Stimulated activated naive CD8-positive, alpha-beta T cell treated with anti-CD3 and anti-CD28 coated beads, Interleukin-15, amount 100 ng/mL, for 72 hours (primary cell): ENCODE measurements around the gene FOXP4.

Experiments used
- ATAC-seq: fragments of 150-1000 bp; cut with Tn5 transposase; 2 replicates; pipeline ENCODE4 v1.10.0; 2021; ENCODE audit warnings: mild to moderate bottlenecking, moderate library complexity
- DNase-seq, 2 donors: peaks; one replicate each; pipeline ENCODE4 v3.0.0; 2021 to 2022
- H3K27ac Mint-ChIP-seq, 2 donors: one replicate each; pipeline ENCODE4 v1.8.0; 2022; ENCODE audit warnings: mild to moderate bottlenecking in 2 of 2, mixed read lengths in 2 of 2, moderate library complexity in 2 of 2
- H3K27me3 Mint-ChIP-seq: one replicate; pipeline ENCODE4 v1.8.0; 2022; ENCODE audit warnings: mixed read lengths
- H3K4me1 Mint-ChIP-seq: one replicate; pipeline ENCODE4 v1.8.0; 2022; ENCODE audit warnings: mild to moderate bottlenecking, mixed read lengths
- H3K4me3 Mint-ChIP-seq, 2 donors: one replicate each; pipeline ENCODE4 v1.8.0; 2022; ENCODE audit warnings: mild to moderate bottlenecking in 2 of 2, mixed read lengths in 2 of 2, moderate library complexity in 1 of 2
- H3K9me3 Mint-ChIP-seq, 2 donors: one replicate each; pipeline ENCODE4 v1.8.0; 2022; ENCODE audit warnings: mixed read lengths in 2 of 2

The FOXP4 gene

DNA sequence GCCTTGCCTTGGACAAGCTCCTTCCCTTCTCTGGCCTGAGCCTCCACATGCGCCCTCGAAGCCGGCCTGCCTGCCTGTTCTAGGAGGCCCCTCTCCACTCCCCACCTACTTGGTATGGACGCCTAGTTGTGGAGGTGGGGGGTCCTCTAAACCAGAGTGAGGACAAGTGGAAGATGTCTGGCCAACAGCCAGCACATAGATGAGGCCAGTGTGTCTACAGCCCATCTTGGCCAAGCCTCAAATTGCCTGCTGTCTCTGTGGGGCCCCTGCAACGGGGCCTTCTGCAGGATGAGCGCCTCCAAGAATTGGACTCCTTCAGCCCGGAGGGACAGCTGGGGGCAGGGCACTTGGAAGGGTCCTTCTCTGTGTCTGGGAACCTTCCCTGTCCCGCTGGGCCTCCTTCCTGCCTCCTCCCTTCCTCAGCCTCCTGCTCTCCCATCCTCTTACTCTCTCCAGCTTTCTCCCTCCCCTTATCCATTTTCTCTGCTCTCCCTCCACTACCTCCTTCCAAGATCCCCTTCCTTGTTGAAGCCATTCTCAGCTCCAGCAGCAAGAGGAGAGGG, 93.7 kb downstream of the FOXP4 start:
- no peak overlapping the region for H3K4me3 Mint-ChIP-seq
- no peak for ATAC-seq
- no peak overlapping the region for H3K27ac Mint-ChIP-seq
- no peak for DNase-seq
- H3K9me3 Mint-ChIP-seq, result no peaks in the 10 kb centered on the region
- H3K27me3 Mint-ChIP-seq, result peaks cover 90% of the 10 kb centered on the region
- peaks cover 16% of the 10 kb centered on the region for H3K4me1 Mint-ChIP-seq

DNA sequence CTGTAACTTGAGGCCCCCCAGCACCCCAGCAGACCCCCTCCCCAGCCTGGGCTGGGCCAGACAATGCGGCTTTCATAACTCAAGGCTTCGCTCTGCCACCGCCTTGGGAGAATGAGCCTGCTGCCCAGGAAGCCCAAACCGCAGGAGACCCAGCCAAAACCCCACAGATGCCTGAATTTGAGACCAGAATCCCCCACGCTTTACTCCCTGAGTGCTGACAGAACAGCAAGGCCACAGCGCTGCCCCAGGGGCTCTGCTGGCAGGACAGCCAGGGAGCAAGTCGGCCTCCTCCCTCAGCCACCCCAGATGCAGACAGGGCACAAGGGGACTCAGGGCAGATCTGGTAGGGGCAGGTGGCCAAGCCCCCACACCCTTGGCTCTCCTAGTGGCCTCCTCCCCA, 94.2 kb downstream of the FOXP4 start:
- Mint-ChIP-seq H3K27me3 (peaks cover 90% of the 10 kb centered on the region), H3K4me3 (no peak overlapping the region), H3K4me1 (peaks cover 16% of the 10 kb centered on the region), H3K9me3 (no peaks in the 10 kb centered on the region), H3K27ac (no peak overlapping the region)
- DNase-seq (no peak), ATAC-seq (no peak)

DNA sequence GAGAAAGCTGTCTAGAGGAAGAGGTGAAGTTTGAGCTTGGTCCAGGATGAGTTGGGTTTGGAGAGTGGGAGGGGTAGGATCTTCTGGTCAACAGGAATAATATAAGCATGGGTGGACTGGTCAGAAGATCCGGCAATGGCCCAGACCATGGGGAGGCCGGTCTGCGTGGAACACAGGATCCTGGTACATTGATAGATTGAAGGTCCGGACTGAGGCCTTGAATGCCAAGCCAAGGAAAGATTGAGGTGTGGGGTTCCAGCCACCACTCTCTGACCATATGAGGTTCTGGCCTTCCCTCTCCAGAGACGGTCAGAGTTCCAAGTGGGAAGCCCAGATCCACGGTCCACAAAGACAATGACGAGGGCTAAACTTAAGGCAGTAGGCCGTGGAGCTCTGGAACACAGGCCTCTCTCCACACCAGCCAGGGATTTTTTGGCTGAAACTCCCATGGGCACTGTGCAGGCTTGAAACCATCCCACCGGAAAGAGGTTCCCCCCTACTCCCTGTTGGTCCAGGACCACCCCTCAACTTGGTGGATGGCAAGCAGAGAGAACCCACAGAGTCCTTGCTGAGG, 95.3 kb downstream of the FOXP4 start:
- Mint-ChIP-seq H3K27me3 (peaks cover 89% of the 10 kb centered on the region), H3K27ac (no peak overlapping the region), H3K4me3 (no peak overlapping the region), H3K9me3 (no peaks in the 10 kb centered on the region), H3K4me1 (peaks cover 16% of the 10 kb centered on the region)
- DNase-seq (no peak), ATAC-seq (no peak)

DNA sequence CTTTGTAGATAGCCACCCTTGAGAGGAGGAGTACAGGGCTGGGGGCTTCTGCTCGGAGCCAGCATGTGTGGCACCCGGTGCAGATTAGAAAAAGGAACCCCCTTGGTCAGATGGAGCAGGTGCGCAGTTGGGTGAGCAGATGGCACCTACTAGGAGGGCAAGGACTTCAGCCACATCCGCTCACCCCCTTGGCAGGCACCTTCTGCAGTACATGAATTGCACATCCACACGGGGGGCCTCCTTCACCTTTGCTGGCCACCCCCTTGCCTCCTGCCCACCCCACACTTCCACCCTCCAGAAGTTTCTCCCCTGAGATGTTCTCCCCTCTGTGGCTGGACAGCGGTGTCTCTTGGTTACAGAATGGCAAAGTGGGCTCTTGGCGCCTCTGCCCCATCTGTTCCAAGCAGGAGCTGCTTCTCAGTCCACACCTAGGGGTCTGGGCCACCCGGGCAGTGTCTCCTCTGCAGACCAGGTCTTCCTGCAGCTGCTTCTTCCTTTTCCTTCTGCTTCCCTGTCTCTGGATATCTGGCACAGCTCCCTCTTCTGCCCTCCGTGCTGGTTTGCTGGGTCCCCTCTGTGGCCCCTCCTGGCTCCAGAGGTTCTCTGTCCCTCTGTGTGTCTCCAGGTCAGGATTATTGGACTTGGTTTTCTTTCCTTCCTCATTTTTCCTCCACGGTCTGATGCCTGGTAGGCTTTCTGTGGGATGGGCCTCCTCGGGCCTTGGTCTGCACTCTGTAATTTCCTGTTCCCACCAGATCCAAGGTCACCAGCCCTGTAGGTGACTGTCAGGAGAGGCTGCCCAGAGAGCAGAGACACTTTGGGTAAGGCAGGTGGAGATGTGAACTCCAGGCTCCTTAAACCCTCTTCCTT, 96.1 kb downstream of the FOXP4 start:
- Mint-ChIP-seq H3K4me1 (peaks cover 16% of the 10 kb centered on the region), H3K9me3 (no peaks in the 10 kb centered on the region), H3K27ac (no peak overlapping the region), H3K4me3 (no peak overlapping the region), H3K27me3 (peaks cover 82% of the 10 kb centered on the region)
- DNase-seq (no peak), ATAC-seq (no peak)

DNA sequence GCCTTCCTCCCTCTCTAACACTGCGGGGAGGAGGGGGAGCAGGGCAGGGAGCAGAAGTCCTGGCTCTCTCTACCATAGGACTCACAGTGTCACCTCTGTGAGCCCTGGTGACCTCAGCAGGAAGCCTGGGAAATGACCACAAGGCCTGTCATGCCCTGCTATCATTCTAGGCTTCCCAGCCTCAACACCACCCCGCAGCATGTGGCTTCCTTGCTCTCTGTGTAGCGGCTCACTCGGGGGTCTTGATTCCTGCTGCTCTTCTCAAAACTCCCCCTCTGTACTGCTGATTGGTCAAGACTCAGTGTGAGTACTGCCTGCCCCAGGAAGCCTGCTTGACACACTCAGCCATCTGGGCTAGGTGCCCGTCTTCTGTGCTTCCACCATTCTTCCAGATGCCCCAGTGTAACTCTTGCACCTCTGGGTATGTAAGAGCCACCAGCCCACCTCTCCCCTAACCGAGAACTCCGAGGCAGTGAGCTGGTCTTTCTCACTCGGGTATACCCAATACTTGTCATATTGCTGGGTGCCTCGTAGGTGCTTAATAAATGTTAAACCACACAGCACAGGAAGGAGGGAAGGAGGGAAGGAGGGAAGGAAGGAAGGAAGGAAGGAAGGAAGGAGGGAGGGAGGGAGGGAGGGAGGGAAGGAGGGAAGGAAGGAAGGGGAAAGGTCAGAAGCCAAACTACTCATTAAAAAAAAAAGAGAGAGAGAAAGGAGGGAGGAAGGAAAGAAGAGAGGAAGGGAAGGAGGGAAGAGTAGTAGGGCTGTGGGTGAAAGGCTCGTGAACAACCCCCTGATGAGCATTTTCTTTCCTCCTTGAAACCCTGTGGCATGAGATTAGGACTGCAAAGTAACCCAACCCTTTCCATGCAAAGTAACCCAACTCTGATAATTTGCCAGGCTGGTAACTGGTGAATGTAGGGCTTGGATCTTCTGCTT, 97.0 kb downstream of the FOXP4 start:
- H3K4me3 Mint-ChIP-seq, result no peak overlapping the region
- peaks cover 8% of the 10 kb centered on the region for H3K4me1 Mint-ChIP-seq
- H3K9me3 Mint-ChIP-seq, result no peaks in the 10 kb centered on the region
- no peak for DNase-seq
- ATAC-seq, result no peak
- H3K27me3 Mint-ChIP-seq, result peaks cover 73% of the 10 kb centered on the region
- H3K27ac Mint-ChIP-seq, result no peak overlapping the region

DNA sequence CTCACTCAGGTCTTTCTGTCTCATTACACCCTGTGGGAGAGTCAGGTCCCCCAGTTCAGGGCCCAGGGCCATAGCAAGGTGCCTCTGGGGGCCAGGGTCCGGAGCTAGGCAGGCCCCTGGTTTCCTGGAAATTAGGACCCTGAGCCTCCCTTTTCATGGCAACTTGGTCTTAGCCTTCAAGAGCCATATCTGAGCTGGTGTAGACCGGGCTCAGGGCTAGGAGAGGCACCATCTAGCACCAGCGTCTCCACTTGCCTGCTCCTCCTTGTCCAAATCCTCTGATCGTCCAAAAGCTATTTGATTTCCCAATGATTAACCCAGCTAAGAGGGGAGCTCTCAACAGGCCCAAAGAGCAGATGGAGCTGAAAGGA, 97.7 kb downstream of the FOXP4 start:
- Mint-ChIP-seq H3K27ac (peak overlapping the region in 1 of 2 donors; percentile 67), H3K9me3 (no peaks in the 10 kb centered on the region), H3K4me3 (no peak overlapping the region), H3K27me3 (peaks cover 67% of the 10 kb centered on the region), H3K4me1 (peaks cover 6% of the 10 kb centered on the region)
- DNase-seq, result no peak
- no peak for ATAC-seq

DNA sequence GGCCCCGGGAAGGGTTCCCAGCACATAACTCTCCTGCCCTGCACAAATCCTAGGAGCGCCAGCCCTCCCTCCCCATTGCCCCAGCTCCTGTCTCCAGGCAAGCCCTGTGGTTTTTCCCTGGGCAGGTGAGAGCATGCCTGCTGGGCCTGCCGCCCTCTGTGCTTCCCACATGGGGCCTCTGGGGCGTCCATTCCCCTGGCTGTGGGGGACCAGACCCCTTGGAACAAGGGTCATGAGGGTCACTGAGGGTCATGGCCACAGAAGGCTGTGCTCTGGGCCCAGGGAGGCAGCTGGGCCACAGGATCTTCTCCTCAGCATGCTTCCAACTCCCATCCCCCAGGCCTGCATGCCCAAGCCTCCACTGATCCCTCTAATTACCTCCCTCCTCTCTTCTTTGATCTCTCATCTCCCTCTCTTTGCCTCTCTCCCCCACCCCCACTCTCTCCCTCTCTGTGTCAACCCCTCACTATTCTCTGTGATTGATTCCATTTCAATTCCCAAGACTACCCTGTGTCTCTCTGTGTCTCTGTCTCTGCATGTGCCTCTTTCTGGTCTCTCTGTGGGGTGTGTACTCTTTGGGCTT, 98.2 kb downstream of the FOXP4 start:
- ATAC-seq, result no peak
- H3K27me3 Mint-ChIP-seq, result peaks cover 62% of the 10 kb centered on the region
- DNase-seq, result no peak
- no peak overlapping the region for H3K4me3 Mint-ChIP-seq
- H3K27ac Mint-ChIP-seq, result peak overlapping the region in 1 of 2 donors; percentile 67
- no peaks in the 10 kb centered on the region for H3K9me3 Mint-ChIP-seq
- peaks cover under 1% of the 10 kb centered on the region for H3K4me1 Mint-ChIP-seq

DNA sequence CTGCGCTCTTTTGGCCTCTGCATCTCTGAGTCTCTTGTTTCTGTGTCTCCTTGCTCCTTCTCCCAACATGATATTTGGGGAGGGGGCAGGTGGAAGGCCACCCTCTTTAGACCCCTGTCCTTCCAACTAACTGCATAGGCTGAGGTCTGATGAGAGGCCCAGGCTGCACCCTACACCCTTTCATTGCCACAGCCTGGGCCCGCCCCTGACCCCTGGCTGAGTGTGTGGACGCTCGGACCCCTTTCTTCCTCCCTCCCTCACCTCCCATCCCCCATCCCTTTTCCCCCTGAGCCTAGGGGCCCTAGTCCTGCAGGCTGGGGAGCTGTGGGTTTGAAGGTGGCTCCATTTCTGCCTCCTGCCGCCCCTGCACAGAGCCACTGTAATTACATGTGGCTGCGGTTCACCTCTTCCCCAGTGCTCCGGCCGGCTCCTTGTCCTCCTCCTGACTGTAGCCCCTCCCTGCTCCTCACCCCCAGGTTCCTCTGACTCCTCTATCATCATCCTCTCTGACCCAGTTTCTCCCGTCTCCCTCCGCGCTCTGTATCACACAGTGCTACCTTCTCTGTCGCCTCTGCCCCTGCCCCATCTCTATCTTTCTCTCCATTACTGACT, 98.9 kb downstream of the FOXP4 start:
- H3K4me3 Mint-ChIP-seq, result no peak overlapping the region
- H3K9me3 Mint-ChIP-seq, result no peaks in the 10 kb centered on the region
- ATAC-seq, result no peak
- H3K27ac Mint-ChIP-seq, result no peak overlapping the region
- H3K4me1 Mint-ChIP-seq, result no peaks in the 10 kb centered on the region
- H3K27me3 Mint-ChIP-seq, result peaks cover 54% of the 10 kb centered on the region
- no peak for DNase-seq

DNA sequence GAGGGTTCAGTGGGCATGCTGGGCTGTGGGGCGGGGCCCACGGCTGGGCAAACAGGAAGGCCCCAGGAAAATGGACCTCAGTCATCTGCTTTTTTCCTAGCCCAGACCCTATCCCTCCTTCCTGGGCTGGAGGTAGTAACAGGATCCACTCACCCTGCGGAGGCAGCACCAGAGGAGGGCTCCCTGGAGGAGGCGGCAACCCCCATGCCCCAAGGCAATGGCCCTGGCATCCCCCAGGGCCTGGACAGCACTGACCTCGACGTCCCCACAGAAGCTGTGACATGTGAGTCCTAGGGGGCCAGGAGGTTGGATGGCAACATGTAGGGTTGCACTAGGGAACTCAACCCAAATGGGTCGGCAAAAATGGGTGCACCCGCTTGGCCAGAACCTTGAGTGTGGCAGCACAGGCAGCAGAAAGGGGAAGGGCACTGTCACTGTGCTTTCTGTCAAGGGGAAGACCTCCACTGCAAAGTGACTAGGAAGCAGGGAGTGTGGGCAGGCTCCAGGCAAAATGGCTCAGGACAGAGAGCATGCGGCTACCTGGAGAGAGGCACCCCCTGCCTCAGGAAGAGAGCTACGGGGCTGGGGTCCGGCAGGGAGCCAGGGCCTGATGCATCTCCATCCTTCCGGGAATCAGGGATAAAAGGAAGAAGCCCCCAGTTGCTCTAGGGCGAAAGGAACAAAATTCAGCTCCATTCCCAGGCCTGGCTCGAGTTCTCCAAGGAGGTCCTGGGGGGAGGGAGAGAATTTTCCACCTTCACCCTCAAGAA, 100.0 kb downstream of the FOXP4 start:
- ATAC-seq (no peak), DNase-seq (no peak)
- Mint-ChIP-seq H3K4me1 (no peaks in the 10 kb centered on the region), H3K27me3 (peaks cover 43% of the 10 kb centered on the region), H3K9me3 (no peaks in the 10 kb centered on the region), H3K4me3 (no peak overlapping the region), H3K27ac (no peak overlapping the region)

DNA sequence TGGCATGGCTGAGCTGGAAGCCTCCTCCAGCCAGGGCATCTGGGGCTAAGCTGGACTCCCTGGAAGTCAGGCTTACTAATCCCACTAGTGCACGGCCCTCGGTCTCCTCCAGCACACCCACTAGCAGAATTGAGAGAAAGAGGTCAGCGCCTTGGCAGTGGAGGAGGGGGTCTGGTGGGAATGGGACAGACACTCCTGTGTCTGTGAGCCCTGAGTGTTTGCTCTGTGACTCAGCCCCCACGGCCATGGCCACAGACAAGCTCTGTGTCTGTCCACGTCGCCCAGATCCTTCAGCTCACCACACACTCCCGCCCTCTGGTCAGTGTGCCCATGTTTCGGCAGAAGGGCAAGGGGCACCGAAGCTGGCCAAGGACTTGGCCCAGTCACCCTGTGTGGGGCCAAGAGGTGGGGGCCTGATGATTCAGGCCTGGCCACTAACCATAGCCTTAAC, 100.9 kb downstream of the FOXP4 start:
- no peaks in the 10 kb centered on the region for H3K4me1 Mint-ChIP-seq
- no peaks in the 10 kb centered on the region for H3K9me3 Mint-ChIP-seq
- H3K4me3 Mint-ChIP-seq, result no peak overlapping the region
- no peak for DNase-seq
- H3K27ac Mint-ChIP-seq, result no peak overlapping the region
- H3K27me3 Mint-ChIP-seq, result peaks cover 36% of the 10 kb centered on the region
- ATAC-seq, result no peak

DNA sequence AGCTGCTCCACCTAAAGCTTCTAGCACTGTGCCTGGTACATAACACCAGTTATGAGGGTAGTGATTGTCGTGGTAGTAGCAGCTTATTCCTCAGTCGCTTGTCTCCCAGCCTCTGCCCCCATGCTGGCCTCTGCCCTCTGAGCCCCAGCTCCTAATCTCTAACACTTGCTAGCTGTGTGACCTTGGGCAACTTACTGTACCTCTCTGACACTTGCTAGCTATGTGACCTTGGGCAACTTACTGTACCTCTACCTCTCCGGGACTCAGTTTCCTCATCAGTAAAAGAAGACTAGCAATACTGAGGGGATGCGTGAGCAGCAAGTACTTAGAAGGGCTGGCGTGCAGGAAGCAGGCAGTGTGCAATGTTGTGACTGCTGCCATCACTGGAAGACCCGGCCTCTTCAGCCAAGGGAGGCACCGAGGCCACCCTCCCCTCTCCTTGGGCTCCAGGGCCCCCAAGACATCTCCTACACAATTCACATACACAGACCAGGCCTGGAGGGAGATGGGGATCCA, 101.9 kb downstream of the FOXP4 start:
- DNase-seq, result no peak
- no peak overlapping the region for H3K27ac Mint-ChIP-seq
- no peak for ATAC-seq
- no peaks in the 10 kb centered on the region for H3K9me3 Mint-ChIP-seq
- H3K4me3 Mint-ChIP-seq, result no peak overlapping the region
- H3K4me1 Mint-ChIP-seq, result no peaks in the 10 kb centered on the region
- H3K27me3 Mint-ChIP-seq, result peaks cover 26% of the 10 kb centered on the region

DNA sequence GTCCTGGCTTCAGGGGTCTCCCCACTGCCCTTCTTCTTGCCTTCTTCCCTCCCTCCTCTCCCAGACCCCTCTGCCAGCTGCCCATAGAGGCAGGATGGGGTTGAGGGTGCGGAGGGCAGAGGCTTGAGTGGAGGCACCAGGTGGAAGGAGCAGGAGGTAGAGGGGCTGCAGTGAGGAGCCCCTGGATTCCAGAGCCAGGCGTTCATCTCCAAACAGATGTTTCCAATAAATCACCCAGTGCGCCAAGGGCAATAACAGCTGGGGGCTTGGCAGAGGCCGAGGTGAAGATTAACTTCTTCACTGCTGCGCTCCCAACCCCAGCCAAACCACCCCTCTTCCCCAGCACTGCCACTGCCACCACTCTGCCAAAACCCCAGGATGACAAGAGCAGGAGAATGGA, 102.7 kb downstream of the FOXP4 start:
- no peak for DNase-seq
- H3K4me3 Mint-ChIP-seq, result no peak overlapping the region
- peaks cover 23% of the 10 kb centered on the region for H3K27me3 Mint-ChIP-seq
- no peaks in the 10 kb centered on the region for H3K4me1 Mint-ChIP-seq
- no peaks in the 10 kb centered on the region for H3K9me3 Mint-ChIP-seq
- no peak for ATAC-seq
- peak overlapping the region in 1 of 2 donors; percentile 77 for H3K27ac Mint-ChIP-seq

DNA sequence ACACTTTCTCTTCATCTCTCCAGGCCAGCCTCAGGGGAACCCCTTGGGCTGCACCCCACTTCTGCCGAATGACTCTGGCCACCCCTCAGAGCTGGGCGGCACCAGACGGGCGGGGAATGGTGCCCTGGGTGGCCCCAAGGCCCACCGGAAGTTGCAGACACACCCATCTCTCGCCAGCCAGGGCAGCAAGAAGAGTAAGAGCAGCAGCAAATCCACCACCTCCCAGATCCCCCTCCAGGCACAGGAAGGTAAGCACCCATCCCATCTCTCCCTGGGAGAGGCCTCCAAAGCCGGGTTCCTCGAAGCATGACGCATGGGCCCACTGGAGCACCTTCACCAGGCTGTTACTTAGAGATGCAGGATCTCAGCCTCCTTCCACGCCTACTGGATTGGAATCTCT, 103.4 kb downstream of the FOXP4 start:
- ATAC-seq (no peak), DNase-seq (no peak)
- peaks cover 20% of the 10 kb centered on the region for H3K27me3 Mint-ChIP-seq
- no peaks in the 10 kb centered on the region for H3K4me1 Mint-ChIP-seq
- no peak overlapping the region for H3K27ac Mint-ChIP-seq
- no peak overlapping the region for H3K4me3 Mint-ChIP-seq
- no peaks in the 10 kb centered on the region for H3K9me3 Mint-ChIP-seq

DNA sequence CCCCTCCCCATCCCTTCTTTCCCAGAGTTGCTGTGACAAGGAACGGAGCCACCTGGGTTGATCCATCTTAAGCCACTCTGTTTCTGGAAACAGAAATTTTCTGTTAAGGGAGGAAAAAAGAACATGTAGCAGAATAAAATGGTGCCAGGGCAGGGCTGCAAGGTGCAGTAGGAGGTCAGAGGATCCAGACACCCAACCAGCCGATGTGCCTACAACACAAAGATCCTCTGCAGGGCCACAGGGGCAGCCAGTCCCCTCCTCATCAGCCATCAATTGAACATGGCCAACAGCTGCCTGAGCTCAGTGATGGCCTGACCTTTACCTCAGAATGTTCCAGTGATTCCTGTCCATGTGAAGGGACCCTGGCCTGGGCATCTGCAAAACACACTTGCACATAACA, 103.9 kb downstream of the FOXP4 start:
- H3K4me1 Mint-ChIP-seq, result no peaks in the 10 kb centered on the region
- H3K4me3 Mint-ChIP-seq, result no peak overlapping the region
- no peak for ATAC-seq
- H3K27ac Mint-ChIP-seq, result no peak overlapping the region
- H3K27me3 Mint-ChIP-seq, result peaks cover 20% of the 10 kb centered on the region
- no peaks in the 10 kb centered on the region for H3K9me3 Mint-ChIP-seq
- DNase-seq, result no peak
